HCT116 (cell line): ENCODE data around the gene VASN. TPM values are rescaled to one million over a fixed set of nuclear protein-coding genes. Genes with fewer than 3 reads are reported as not detected.
"Not testable (repeated sequence)": the region's sequence is repeated elsewhere in the genome, so short reads cannot be mapped to it uniquely, and the experiment has no call there.

Experiments
- ATAC-seq: fragments of 200-7000 bp; cut with Tn5 transposase; 2 replicates; pipeline ENCODE4 v1.9.1; 2020; ENCODE audit warnings: mild to moderate bottlenecking, moderate library complexity
- BruUV-seq: library from RNA; stranded (reverse); fragments of 400-500 nt; replicated peaks from 2 replicates; lab custom pipeline; 2021; lab: Mats Ljungman, UMichigan
- CTCF ChIA-PET: fragments of 300-600 bp; sonication (Branson Sonifier 250); formaldehyde crosslinking; loops from one replicate; lab custom pipeline; 2021; ENCODE audit warnings: antibody characterized with exemption; lab: Charles Lee
- POLR2A ChIA-PET: fragments of 300-600, 350-600 bp; sonication (Branson Sonifier 250); formaldehyde crosslinking; loops from one replicate; lab custom pipeline; 2021; ENCODE audit warnings: antibody characterized with exemption; lab: Charles Lee
- RAD21 ChIA-PET, 2 experiments: fragments of 300-600 bp; sonication (Branson Sonifier 250); formaldehyde crosslinking; loops; one replicate each; lab custom pipeline; 2023; ENCODE audit warnings: low total read pairs in 2 of 2; ENCODE audit not compliant: uncharacterized antibody in 2 of 2, unreplicated experiment in 2 of 2, low non-redundant PET in 1 of 2; lab: Charles Lee
- DNase-seq: peaks from one replicate; pipeline ENCODE4 v3.0.0-alpha.2; 2010; ENCODE audit warnings: low read depth, low spot score
- H2AFZ ChIP-seq: fragments of 200-600 bp; shearing (Covaris generic), sonication (generic); 2 replicates; pipeline ENCODE4 v1.6.1; 2017; ENCODE audit warnings: low read depth, mixed run types, mixed read lengths, antibody characterized with exemption, low read length; ENCODE audit not compliant: poor library complexity, severe bottlenecking
- H3K27ac ChIP-seq: 2 replicates; pipeline ENCODE4 v1.5.1; 2012; ENCODE audit warnings: low read depth, low read length
- H3K27me3 ChIP-seq: fragments of 200-600 bp; sonication (generic); 2 replicates; pipeline ENCODE4 v1.6.1; 2016; ENCODE audit warnings: mixed run types, low read length, mixed read lengths; ENCODE audit not compliant: insufficient read depth
- H3K36me3 ChIP-seq, 2 experiments: fragments of 200-500 bp in 1 of 2; fragments of 200-600 bp in 1 of 2; sonication (Bioruptor generic) in 1 of 2; sonication (generic) in 1 of 2; 2 replicates each; pipeline versions ENCODE4 v1.5.1 to v1.6.1; 2014 to 2016; ENCODE audit warnings: low read length in 2 of 2, inconsistent platforms in 1 of 2, mixed read lengths in 1 of 2, mixed run types in 1 of 2; ENCODE audit not compliant: insufficient read depth in 2 of 2, control insufficient read depth in 1 of 2
- H3K4me1 ChIP-seq, 2 experiments: fragments of 200-600 bp in 1 of 2; sonication (generic) in 1 of 2; 2 replicates each; pipeline versions ENCODE4 v1.5.1 to v1.6.1; 2012 to 2017; ENCODE audit warnings: low read length in 2 of 2, inconsistent platforms in 1 of 2, mild to moderate bottlenecking in 1 of 2, mixed read lengths in 1 of 2, mixed run types in 1 of 2, moderate library complexity in 1 of 2; ENCODE audit not compliant: insufficient read depth in 2 of 2, control insufficient read depth in 1 of 2
- H3K4me2 ChIP-seq: fragments of 200-600 bp; sonication (generic); 2 replicates; pipeline ENCODE4 v1.6.1; 2017; ENCODE audit warnings: mixed run types, low read length, mixed read lengths
- H3K4me3 ChIP-seq, 2 experiments: fragments of 200-600 bp in 1 of 2; sonication (generic) in 1 of 2; replicated peaks in 1 of 2; 2 replicates each; pipeline ENCODE4 v1.5.1; 2011 to 2016; ENCODE audit warnings: low read length in 2 of 2, control low read depth in 1 of 2, low read depth in 1 of 2, mild to moderate bottlenecking in 1 of 2, mixed read lengths in 1 of 2, mixed run types in 1 of 2
- H3K79me2 ChIP-seq: fragments of 200-600 bp; sonication (generic); 2 replicates; pipeline ENCODE4 v1.6.1; 2017; ENCODE audit warnings: mild to moderate bottlenecking, mixed run types, low read length, moderate library complexity, mixed read lengths; ENCODE audit not compliant: insufficient read depth
- H3K9ac ChIP-seq: fragments of 200-600 bp; sonication (generic); 2 replicates; pipeline ENCODE4 v1.6.1; 2016; ENCODE audit warnings: low read length, mixed read lengths
- H3K9me2 ChIP-seq: fragments of 200-600 bp; sonication (generic), shearing (Covaris generic); 2 replicates; pipeline ENCODE4 v1.6.1; 2017; ENCODE audit warnings: mixed run types, mild to moderate bottlenecking, moderate library complexity; ENCODE audit not compliant: insufficient read depth
- H3K9me3 ChIP-seq, 2 experiments: fragments of 200-500 bp in 1 of 2; fragments of 200-600 bp in 1 of 2; sonication (Bioruptor generic) in 1 of 2; sonication (generic) in 1 of 2; 2 replicates each; pipeline ENCODE4 v1.6.1; 2014 to 2017; ENCODE audit warnings: low read length in 2 of 2, mixed read lengths in 2 of 2, inconsistent platforms in 1 of 2, low read depth in 1 of 2, mild to moderate bottlenecking in 1 of 2, mixed run types in 1 of 2, moderate library complexity in 1 of 2; ENCODE audit not compliant: control insufficient read depth in 1 of 2, insufficient read depth in 1 of 2
- H4K20me1 ChIP-seq: fragments of 200-600 bp; sonication (generic), shearing (Covaris generic); 2 replicates; pipeline ENCODE4 v1.6.1; 2017; ENCODE audit warnings: mixed run types, mild to moderate bottlenecking, moderate library complexity; ENCODE audit not compliant: insufficient read depth
- CBX3 ChIP-seq: IDR thresholded peaks from 2 replicates; pipeline ENCODE4 v1.6.1; 2012; ENCODE audit warnings: low read depth
- EZH2phosphoT487 ChIP-seq: fragments of 200-600 bp; IDR thresholded peaks from 2 replicates; pipeline ENCODE4 v1.6.1; 2018; ENCODE audit warnings: antibody characterized with exemption, borderline replicate concordance
- FOSL1 ChIP-seq: IDR thresholded peaks from 2 replicates; pipeline ENCODE4 v1.6.1; 2012; ENCODE audit warnings: low read depth
- MAX ChIP-seq: IDR thresholded peaks from 2 replicates; pipeline ENCODE4 v1.6.1; 2012
- RAD21 ChIP-seq: IDR thresholded peaks from 2 replicates; pipeline ENCODE4 v1.6.1; 2012; ENCODE audit warnings: low read depth, mild to moderate bottlenecking
- REST ChIP-seq: IDR thresholded peaks from 2 replicates; pipeline ENCODE4 v1.6.1; 2012; ENCODE audit warnings: low read depth
- SIN3A ChIP-seq: IDR thresholded peaks from 2 replicates; pipeline ENCODE4 v1.6.1; 2012; ENCODE audit warnings: low read depth
- SP1 ChIP-seq: IDR thresholded peaks from 2 replicates; pipeline ENCODE4 v1.6.1; 2012; ENCODE audit warnings: low read depth
- TCF7L2 ChIP-seq: IDR thresholded peaks from 2 replicates; pipeline ENCODE4 v1.7.0; 2011; ENCODE audit warnings: borderline replicate concordance, inconsistent platforms; ENCODE audit not compliant: insufficient read depth, insufficient read length; ENCODE audit errors: extremely low read depth
- YY1 ChIP-seq: IDR thresholded peaks from 2 replicates; pipeline ENCODE4 v1.6.1; 2011; ENCODE audit warnings: low read length, low read depth, moderate library complexity, mild to moderate bottlenecking; ENCODE audit not compliant: insufficient replicate concordance; ENCODE audit errors: extremely low read depth
- ZBTB33 ChIP-seq: IDR thresholded peaks from 2 replicates; pipeline ENCODE4 v1.6.1; 2011; ENCODE audit warnings: mild to moderate bottlenecking, low read length, moderate library complexity; ENCODE audit not compliant: insufficient replicate concordance; ENCODE audit errors: extremely low read depth
- intact Hi-C: fragments of 100-400 bp; cut with micrococcal nuclease; formaldehyde crosslinking; loops from 2 replicates; pipeline ENCODE4 v1.10.0; 2022
- total RNA-seq: library from RNA; stranded (reverse); gene quantifications from one replicate; pipeline ENCODE4 v1.2.1, GENCODE V29; 2021; ENCODE audit not compliant: unreplicated experiment

VASN gene
- total RNA-seq, 1 experiment from 2014 or later: 6.3 TPM

- intact Hi-C loops: no loop called here
- ATAC-seq (no peak), DNase-seq (no peak)
- Histone ChIP-seq H2AFZ (no peak overlapping the region), H3K4me1 (peaks cover 11 to 16% of the 10 kb centered on the region in 2 experiments; a peak in 3 of 4 replicates), H3K27ac (no peak overlapping the region), H3K79me2 (no peaks in the 10 kb centered on the region), H3K9ac (no peak overlapping the region), H3K27me3 (no peaks in the 10 kb centered on the region), H4K20me1 (no peaks in the 10 kb centered on the region), H3K4me2 (no peak overlapping the region), H3K36me3 (no peaks in the 10 kb centered on the region), H3K4me3 (no peak overlapping the region), H3K9me3 (no peaks in the 10 kb centered on the region), H3K9me2 (no peaks in the 10 kb centered on the region)
- no TSS peak for BruUV-seq
- POLR2A ChIA-PET: no interaction called here
- CTCF ChIA-PET: interaction anchor here (0.9 to 1.6 kb wide), 2 partner anchors 9 to 11 kb away, joined by 3 to 6 read pairs; no protein-coding TSS in a partner anchor
- TF ChIP-seq EZH2phosphoT487: no peak
- no peak for TF ChIP-seq MAX
- no peak for TF ChIP-seq REST
- no peak for TF ChIP-seq YY1
- TF ChIP-seq FOSL1: no peak
- no peak for TF ChIP-seq CBX3
- TF ChIP-seq SP1: no peak
- TF ChIP-seq RAD21: no peak
- TF ChIP-seq TCF7L2: no peak
- no peak for TF ChIP-seq SIN3A
- TF ChIP-seq ZBTB33: no peak
- RAD21 ChIA-PET: no interaction called here
Measured at GRCh38 chr16:4393240-4393600, 21.6 kb downstream of the VASN start.

- BruUV-seq, intact Hi-C loops: not testable (repeated sequence)
Measured at GRCh38 chr16:4393850-4394249, 22.2 kb downstream of the VASN start.

More at GRCh38 chr16:4393850-4394249, 22.2 kb downstream of the VASN start:
- ATAC-seq, H3K9me2 ChIP-seq, H3K9me3 ChIP-seq, H2AFZ ChIP-seq, H3K9ac ChIP-seq, H3K79me2 ChIP-seq, DNase-seq, H3K27me3 ChIP-seq, H3K27ac ChIP-seq, H3K36me3 ChIP-seq, H3K4me3 ChIP-seq, H3K4me2 ChIP-seq, RAD21 ChIA-PET, POLR2A ChIA-PET, H4K20me1 ChIP-seq: not testable (repeated sequence)
- H3K4me1 ChIP-seq: peaks cover 11 to 14% of the 10 kb centered on the region in 2 experiments; a peak in 3 of 4 replicates
- CTCF ChIA-PET: interaction anchor here (0.9 kb wide), 1 partner anchor 10 kb away, joined by 3 read pairs; no protein-coding TSS in a partner anchor
